ENCODE results near the gene INO80C.

Gene INO80C, protein sequence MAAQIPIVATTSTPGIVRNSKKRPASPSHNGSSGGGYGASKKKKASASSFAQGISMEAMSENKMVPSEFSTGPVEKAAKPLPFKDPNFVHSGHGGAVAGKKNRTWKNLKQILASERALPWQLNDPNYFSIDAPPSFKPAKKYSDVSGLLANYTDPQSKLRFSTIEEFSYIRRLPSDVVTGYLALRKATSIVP
- 4.9 to 7.7 (median 5.5) reads per million in 4 experiments for total RNA-seq

DNA sequence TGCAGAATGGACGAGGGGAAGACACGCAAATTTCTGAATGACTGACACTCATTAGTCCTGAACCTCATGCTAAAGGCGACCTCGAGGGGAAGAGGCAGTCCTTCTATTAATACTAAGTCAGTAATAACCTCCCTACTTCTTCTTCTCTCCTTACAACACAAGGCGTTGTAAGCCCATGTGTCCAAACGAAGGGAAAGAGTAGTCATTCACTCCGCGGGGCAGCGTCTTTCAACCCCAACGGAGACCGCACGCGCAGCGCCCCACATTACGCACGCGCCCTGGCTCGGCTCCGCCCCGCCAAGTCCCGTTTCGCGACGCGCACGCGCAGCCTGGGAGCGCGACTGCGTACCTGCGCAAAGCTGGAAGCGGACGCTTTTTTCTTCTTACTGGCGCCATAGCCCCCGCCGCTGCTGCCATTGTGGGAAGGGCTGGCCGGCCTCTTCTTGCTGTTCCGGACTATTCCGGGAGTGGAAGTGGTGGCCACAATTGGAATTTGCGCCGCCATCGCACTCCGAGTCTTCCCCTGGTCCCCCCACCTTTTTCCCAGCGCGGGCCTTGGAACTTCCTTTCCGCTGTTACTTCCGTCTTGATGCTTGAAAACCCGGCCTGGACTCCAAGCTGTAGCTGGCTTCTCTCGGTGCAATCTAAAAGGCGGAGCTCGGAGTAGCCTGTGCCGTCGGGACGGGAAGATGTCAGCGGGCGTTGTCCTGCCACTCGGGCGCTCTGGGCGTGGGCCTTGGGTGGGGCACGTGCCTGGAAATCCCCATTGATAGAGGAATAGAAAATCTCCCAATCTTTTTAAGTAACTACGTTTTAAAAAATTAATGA lies at the start of gene INO80C:
Gene INO80C, minus strand, starts transcription at position 591 of the 828 bp plus-strand sequence. Its CDS starts 86 bp downstream, at position 505.
- DNase-seq = peak; percentile 84

DNA sequence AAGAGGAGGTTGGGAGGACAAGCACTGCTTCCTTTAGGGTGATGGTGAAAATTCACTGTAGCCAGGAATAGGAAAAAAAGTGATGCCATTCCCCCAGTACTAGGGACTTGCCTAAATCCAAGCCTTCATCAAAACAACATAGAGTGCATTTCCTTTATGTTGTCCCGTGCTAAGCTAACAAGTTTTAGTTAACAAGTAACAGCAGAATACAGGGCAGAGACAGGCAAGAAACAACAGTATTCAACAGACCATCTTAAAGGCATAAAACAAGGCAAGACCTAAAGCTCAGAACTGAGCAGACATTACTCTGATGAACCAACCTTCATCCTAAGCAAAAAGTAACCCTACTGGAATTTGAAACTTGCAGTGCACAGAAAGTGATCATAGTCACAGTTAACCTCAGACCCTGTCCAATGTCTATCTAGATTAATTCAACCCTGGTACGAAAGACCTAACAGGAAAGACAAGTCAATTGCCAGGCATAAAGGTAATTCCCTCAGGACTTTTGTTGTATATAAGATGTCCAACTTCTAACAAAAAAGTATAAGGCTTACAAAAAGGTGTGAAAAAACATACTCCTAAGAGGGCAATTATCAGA lies 49.3 kb upstream of the INO80C start:
- no peak for DNase-seq

DNA sequence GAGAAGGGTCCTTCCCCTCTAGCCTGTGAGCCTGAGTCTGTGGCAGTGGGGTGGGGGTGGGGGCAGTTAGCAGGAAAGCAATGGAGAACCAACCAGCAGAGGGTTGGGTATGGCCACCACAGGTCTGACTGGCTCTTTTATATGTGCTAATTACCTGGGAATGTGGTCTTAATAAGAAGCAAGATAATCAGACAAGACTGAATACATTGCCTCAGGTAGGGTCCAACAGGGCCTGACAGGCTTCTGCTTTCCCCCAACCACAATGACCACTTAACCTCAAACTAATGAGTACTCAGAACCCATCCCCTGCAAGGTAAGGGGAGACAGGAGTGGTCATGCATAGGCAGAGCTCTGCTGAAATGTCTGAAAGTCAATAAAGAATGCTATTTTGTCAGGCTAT lies 44.6 kb upstream of the INO80C start:
- no peak for DNase-seq

DNA sequence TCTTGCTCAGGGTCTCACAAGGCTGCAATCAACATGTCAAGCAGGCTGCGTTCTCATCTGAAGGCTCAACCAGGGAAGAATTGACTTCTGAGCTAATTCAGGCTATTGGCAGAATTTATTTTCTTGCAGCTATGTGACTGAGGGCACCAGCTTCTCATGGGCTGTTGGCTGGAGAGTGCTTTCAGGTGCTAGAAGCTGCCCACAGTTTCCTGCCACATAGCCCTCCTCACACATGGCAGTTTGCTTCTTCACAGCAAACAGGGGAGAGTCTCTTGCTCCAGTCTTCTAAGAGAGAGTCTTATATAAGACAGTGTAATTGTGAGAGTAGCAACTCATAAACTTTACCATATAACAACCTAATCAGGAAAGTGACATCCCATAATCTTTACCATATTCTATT lies 37.5 kb upstream of the INO80C start:
- DNase-seq = no peak

DNA sequence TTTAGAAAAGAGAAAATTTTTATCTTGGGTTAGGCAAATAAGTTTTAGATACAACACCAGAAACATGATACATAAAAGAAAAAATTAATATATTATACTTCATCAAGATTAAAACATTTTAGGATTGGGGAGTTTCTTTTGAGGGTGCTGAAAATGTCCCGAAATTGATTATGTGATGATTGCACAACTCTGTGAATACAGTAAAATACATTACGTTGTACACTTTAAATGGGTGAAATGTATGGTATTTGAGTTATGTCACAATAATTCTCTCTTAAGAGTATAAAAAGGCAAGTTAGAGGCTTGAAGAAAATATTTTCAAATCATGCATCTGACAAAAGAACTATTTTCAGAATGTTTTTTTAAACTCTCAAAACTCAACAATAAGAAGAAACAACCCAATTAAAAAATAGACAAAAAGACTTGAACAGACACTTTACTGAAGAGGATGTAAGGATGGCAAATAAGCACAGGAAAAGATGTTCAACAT lies 36.2 kb upstream of the INO80C start:
- DNase-seq = no peak

DNA sequence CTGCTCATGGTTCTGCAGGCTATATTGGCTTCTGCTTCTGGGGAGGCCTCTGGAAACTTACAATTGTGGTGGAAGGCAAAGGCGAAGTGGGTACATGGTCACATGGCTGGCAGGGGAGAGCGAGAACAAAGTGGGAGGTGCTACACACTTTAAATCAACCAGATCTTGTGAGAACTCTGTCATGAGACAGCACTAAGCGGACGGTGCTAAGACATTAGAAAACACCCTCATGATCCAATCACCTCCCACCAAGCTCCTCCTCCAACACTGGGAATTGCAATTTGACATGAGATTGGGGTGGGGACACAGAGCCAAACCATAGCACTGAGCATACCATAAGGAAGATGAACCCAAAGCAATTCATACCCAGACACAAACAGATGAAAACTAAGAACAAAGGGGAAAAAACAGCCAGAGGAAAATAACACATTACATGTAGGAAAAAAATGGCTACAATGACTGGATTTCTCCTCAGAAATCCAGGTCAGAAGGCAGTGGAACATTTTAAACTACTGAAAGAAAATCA lies 31.1 kb upstream of the INO80C start:
- DNase-seq = no peak

DNA sequence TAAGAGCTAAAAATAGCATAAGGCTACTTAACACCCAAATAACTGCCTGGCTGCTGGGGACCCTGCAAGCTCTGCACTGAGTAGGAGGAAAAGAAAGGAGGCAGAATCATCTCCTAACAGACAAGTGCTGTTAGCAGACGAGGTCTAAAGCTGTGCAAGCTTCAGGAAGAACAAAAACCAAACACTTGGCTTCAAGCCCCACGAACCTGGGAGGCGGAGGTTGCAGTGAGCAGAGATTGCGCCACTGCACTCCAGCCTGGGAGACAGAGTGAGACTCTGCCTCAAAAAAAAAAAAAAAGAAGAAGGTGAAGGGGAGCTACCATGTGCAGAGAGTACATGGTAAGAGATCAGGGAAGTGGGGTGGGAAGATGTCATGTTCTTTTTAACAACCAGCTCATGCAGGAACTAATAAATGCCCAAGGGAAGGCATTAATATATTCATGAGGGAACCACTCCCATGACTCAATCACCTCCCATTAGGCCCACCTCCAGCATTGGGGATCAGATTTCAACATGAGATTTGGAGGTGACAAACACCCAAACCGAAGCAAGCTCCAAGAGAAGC lies 28.8 kb upstream of the INO80C start:
- no peak for DNase-seq

DNA sequence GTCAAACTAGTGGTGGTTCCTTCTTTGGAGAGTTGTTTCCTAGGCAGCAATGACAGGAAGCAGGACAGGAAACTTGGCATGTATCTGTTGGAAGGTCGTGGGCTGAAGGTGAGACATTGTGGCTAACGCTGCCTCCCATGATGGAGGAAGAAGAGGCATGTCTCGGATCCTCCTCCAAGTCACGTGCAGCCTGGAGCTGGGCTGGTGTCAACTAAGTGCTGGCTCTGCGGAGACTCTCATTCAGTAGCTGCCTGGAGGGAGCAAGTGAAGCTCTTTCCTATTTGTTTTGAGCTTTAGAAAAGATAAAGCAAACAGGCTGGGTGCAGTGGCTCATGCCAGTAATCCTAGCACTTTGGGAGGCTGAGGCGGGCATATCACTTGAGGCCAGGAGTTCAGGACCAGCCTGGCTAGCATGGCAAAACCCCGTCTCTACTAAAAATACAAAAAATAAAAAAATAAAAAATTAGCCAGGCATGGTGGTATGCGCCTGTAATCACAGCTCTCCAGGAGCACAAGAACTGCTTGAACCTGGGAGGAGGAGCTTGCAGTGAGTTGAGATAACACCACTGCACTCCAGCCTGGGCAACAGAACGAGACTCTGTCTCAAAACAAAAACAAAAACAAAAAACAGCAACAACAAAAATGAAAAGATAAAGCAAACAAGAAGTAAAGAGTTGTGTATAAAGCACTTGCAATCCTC lies 28.2 kb upstream of the INO80C start:
- DNase-seq = no peak

DNA sequence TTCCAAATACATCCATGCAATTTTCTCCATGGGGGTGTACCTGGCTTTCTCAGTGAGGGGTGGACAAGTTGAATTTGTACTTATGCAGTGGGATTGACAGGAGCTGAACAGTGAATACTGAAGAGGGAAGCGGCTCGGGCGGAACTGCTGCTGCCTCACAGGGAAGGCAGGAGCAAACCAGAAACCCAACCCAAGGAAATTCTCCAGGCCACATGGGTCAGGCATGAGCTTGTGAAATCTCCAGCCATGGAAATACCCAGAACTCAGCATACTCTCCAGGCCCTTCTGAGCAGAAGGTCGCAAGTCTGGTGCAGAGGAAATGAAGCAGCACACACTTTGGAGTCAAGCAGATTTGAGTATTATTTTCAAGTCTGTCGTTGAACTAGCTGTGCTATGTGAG lies 26.5 kb upstream of the INO80C start:
- no peak for DNase-seq

DNA sequence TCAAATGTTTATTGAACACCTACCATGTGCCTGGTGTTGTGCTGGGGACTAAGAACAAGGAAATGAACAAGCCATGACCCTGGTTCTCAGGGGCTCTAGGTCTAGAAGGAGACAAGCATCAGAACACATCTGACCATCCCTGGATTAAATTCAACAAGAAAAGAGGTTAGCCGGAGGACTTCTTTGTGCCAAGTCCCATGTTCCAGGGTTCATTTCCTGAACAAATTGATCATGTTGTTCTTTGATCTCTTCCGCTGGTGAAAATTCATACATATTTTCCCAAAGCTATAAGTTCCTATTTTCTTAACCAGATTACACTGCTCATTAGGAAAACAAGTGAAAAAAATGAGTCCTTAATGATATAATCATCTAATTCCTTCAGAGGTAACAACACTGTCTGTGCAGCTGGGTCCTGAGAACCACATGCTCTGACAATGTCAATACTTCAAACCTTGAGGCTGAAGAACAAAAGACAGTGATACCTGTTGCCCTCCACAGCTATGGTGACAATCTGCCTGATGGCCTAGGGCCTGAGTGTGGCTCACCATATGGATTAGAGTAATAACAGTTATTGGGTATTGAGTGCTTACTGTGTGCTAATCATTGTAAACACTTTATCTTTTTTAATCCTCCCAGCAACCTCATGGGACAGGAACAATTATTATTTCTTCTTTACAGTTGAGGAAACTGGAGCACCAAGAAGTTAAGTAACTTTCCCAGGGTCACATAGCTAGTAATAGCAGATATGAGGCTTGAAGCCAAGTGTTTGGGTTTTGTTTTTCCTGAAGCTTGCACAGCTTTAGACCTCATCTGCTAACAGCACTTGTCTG lies 24.6 kb upstream of the INO80C start:
- no peak for DNase-seq

DNA sequence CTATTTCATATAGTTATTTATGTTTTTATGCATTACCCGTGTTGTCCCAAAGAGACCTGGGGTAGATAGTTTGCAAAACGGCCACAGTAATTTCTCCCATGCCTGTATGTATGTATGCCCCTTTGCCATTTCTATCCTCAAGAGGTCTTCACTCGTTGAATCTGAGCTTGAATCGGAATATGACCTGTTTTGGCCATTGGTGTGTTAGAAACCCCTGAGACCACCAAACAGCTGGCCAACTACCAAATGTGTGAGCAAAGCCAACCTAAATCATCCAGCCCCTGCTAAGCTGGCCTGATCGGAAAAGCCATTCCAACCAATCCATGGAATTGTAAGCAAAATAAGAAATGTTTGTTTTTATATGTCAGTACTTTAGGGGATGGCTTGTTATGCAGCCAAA lies 23.4 kb upstream of the INO80C start:
- no peak for DNase-seq

DNA sequence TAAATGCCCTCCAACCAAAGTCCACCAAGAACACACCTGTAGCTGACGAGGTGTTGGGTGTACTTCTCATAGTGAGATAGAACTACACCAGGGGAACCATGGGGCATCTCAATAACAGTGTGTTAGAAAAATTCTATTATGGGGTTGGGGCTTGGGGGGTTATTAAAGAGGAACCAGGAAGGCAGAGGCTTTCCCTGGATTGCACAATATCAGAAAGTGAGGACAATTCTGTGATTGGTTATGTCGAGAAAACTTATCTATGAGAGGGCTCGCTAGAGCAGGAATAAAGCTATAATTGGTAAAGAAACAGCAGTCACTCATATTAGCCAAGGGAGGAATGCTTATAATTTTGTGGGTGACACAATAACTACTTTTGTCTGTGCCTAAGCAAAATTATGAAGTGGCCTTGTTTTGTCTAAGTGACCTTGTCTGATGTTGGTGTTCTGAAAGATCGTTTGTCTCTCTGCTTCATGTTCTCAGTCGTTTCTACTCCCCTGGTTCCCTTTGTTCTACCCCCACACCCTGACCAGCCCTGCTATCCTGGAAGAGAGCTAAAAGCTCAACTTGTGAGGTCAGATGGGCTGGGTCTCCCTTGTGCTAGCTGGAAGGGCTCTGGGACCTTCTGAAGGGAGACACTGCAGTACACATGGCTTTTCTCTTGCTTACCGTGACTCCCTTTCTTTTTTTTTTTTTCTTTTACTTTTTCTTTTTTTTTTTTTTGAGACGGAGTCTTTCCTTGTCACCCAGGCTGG lies 21.6 kb upstream of the INO80C start:
- no peak for DNase-seq

DNA sequence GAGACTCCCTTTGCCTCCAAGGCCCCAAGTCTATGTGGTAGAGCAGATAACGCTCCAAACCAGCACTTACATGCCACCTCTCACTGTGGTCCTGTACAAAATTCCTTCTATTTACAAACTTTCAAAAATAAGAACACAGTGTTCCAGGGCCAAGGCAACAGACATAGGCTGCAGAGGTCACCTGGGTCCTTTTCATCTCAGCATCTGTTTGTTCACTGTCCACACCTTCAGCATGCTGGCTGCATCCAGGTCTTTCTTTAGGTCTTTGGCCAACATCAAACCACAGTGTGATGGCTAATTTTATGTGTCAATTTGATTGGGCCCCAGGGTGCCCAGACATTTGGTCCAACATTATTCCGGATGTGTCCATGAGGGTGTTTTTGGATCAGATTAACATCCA lies 20.0 kb upstream of the INO80C start:
- no peak for DNase-seq

DNA sequence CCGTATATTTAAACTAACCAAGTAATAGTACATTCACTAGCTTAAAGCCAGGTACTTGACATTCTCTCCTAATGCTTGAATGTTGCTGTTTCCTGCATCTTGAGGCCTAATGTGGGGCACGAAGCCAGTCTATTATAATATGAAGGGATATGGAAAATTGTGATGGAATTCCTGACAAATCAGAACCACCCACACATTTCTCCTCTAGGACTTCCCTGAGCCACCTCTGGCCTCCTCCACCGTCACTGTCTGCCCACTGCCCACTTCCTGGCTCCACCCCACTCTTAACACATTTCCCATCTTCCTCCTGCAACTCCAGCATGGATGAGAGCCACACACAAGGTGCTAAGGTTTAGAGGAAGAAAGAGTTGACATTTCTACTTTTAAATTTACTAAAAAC lies 19.0 kb upstream of the INO80C start:
- no peak for DNase-seq

DNA sequence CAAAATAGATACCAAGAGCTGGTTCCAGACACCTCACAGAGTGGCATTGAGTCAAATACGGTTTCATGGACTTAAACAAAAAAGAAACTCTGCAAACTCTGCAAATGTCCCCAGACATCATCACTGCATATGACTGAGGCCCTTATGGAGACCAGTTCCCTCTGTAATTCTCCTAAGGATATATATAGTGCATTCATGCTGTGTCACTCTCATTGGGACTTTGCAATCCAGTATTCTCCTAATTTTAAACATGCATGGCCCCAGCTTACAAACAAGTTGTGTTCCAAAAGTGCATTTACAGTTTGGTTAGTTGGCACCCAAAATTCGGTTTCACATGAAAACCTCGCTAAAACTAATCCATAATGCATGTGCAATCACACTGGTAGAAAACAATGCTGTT lies 18.6 kb upstream of the INO80C start:
- no peak for DNase-seq

DNA sequence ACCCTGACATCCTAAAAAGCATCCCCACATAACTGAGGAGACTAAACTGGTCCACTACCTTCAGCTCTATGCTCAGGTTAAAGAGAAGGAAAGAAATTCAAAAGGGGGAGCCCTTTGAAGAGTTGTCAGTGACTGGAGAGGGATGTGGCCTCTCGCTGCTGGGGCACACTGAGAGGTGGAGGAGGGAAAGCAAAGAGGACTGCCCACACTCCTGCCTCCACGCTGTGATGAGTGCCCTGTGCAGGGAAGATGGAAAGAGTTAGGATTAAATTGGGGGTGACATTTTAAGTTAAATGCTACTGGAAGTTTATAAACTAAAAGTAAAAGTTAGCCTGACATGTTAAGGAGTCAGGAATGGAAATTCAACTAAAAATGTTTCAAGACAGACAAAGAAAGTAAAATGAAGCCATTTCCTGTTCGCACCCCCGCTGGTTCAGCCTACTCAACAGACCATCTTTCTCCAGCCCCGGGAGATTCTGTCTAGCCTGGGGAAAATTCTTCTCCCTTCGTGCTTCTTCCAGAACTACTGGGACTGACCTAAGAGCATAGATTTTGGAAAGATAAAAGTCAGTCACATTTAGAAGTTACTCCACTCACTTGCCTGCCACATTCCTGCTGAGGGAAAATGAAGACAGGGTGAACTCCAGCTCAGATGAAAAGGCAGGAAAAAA lies 17.8 kb upstream of the INO80C start:
- no peak for DNase-seq

DNA sequence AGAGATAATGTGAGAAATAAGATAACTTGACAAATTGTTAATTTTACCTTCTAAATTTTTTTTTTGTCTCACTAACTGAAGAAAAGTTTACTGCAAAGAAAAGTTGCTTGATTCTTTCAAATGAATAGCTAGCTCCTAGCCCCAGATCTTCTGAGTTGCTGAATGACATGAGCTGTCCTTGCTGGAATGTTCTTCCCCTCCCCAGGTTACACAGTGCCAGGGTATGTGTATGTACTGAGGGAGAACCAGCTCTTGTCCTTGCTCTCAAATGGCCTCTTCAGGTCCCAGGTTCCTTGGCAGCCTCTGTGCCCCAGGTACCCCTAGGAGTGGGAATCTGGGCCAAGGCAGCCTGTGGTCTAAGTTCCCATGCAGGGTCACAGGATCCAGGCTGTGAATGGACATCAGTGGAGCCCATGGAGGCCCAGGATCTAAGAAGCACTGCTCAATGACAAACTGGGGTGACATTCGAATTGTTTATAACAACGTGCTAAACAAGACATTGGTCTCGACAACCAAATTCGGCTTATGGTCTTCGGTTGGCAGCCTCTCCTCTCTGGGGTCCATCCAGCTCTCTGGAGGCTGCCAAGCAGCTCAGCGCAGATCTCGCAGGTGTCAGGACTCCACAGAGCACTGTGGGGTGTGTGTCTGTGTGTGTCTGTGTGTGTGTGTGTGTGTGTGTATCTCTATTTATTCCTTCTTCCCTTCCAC lies 17.1 kb upstream of the INO80C start:
- no peak for DNase-seq

DNA sequence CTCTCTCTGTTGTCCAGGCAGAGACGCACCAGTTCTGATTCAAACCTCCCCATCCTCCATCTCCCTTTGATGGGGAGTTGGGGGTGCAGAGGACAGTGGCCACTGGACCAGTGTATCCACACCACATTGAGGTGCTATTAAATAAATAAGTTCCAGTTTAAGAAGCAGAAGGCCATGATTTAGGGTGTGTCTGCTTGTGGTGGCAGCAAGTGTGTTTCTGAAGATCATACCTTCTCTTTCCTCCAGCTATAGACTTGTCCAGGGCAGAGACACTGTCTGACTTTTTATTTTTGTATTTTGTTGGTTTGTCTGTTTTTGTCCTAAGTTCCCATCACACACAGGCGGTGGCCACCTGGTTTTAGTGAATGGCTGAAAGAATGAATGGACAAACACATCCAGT lies 16.5 kb upstream of the INO80C start:
- DNase-seq = no peak

DNA sequence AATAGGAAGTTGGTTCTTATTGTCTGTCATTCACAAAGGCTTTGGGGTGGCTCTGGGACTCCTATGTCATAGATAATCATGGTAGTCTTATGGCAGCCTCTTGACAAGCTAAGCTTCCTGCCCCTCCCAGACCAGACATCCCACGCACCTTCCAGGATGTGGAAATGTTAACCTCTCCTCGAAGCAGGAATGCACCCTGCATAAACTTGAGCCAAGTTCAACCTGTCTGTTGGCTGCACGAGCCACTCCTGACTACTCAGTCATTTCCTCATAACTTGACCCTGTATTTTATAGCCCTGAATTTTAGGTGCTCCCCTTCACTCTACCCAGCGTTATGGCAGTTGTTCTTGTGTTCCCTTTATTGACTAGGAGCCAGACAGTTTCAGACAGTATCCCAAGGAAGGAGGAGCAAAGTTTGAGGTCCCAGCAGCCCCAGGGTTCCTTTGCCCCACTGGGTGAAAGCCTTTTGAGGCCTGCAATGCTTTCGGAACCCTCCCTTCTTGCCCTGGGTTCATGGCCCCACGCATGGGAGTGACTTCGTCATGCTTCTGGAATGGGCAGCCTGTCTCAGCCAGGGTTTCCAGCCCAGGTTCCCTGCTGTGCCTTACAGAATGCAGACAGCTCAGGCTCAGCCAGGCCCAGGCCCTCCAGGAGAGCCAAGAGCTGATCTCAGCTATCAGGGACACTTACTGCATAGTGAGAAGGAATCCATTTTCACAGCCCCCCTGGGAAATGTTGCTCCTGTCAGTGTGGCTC lies 15.6 kb upstream of the INO80C start:
- DNase-seq = no peak

Data from effector CD8-positive, alpha-beta T cell (primary cell).